Upper lobe of left lung (tissue), 6 donors: ENCODE data around the gene PLEKHG4. TPM values are rescaled to one million over a fixed set of nuclear protein-coding genes. Genes with fewer than 3 reads are reported as not detected.

Experiments
- ATAC-seq, 2 donors: fragments of 200-7000 bp; cut with Tn5 transposase; one replicate each; pipeline ENCODE4 v1.9.1; 2022; ENCODE audit warnings: mild to moderate bottlenecking in 2 of 2, moderate library complexity in 2 of 2; ENCODE audit not compliant: low FRiP score in 2 of 2
- DNase-seq, 2 donors: peaks; one replicate each; pipeline ENCODE4 v3.0.0-alpha.2; 2019 to 2020
- H3K27ac ChIP-seq, 4 donors: fragments of 200-600 bp; sonication (generic); one replicate each; pipeline ENCODE4 v1.5.1; 2016 to 2019
- H3K27me3 ChIP-seq, 4 donors: fragments of 200-600 bp; sonication (generic); one replicate each; pipeline ENCODE4 v1.5.1; 2017 to 2019
- H3K36me3 ChIP-seq, 4 donors: fragments of 200-600 bp; sonication (generic); one replicate each; pipeline ENCODE4 v1.5.1; 2016 to 2019
- H3K4me1 ChIP-seq, 4 donors: fragments of 200-600 bp; sonication (generic); one replicate each; pipeline ENCODE4 v1.5.1; 2018 to 2019
- H3K4me3 ChIP-seq, 4 donors: fragments of 200-600 bp; sonication (generic); one replicate each; pipeline ENCODE4 v1.5.1; 2017 to 2019; ENCODE audit warnings: mild to moderate bottlenecking in 2 of 4, moderate library complexity in 1 of 4
- H3K9me3 ChIP-seq, 4 donors: fragments of 200-600 bp; sonication (generic); one replicate each; pipeline ENCODE4 v1.5.1; 2018 to 2019
- CTCF ChIP-seq, 6 experiments: fragments of 450-650 bp in 4 of 6; fragments of 200-600 bp in 2 of 6; sonication (generic) in 2 of 6; IDR thresholded peaks; one replicate each; pipeline ENCODE4 v1.5.1; 2016 to 2019; ENCODE audit warnings: antibody characterized with exemption in 6 of 6
- EP300 ChIP-seq, 4 donors: sonication (generic); formaldehyde crosslinking; IDR thresholded peaks; one replicate each; pipeline ENCODE4 v1.5.1; 2017; ENCODE audit warnings: antibody characterized with exemption in 4 of 4, control low read depth in 2 of 4
- POLR2A ChIP-seq, 4 donors: fragments of 450-650 bp; IDR thresholded peaks; one replicate each; pipeline ENCODE4 v1.5.1; 2016 to 2017; ENCODE audit warnings: antibody characterized with exemption in 4 of 4, mild to moderate bottlenecking in 2 of 4
- POLR2AphosphoS5 ChIP-seq, 2 donors: sonication (generic); formaldehyde crosslinking; IDR thresholded peaks; one replicate each; pipeline ENCODE4 v1.5.1; 2017; ENCODE audit warnings: antibody characterized with exemption in 2 of 2
- WGBS, 2 donors: methylation state at CpG; one replicate each; pipeline ENCODE4 v1.1.5; 2017 to 2018; 5-methylcytosine and 5-hydroxymethylcytosine counted together
- total RNA-seq, 6 donors: library from RNA; depleted of rRNA in 4 of 6; stranded (reverse); fragments of >200 nt in 4 of 6; gene quantifications; one replicate each; pipeline versions ENCODE4 v1.1.0 to v1.2.1, GENCODE V29; 2016 to 2021
- donor health status: DM: no; HTN: no; CAD: no; lungs with moderate emphysema.
- donor health status: DM: no; HTN: yes; CAD: no; lungs with severe emphysema.

The PLEKHG4 gene
- total RNA-seq, 6 donors from 2014 or later: 13.4 to 39.8 (median 16.5) TPM

DNA sequence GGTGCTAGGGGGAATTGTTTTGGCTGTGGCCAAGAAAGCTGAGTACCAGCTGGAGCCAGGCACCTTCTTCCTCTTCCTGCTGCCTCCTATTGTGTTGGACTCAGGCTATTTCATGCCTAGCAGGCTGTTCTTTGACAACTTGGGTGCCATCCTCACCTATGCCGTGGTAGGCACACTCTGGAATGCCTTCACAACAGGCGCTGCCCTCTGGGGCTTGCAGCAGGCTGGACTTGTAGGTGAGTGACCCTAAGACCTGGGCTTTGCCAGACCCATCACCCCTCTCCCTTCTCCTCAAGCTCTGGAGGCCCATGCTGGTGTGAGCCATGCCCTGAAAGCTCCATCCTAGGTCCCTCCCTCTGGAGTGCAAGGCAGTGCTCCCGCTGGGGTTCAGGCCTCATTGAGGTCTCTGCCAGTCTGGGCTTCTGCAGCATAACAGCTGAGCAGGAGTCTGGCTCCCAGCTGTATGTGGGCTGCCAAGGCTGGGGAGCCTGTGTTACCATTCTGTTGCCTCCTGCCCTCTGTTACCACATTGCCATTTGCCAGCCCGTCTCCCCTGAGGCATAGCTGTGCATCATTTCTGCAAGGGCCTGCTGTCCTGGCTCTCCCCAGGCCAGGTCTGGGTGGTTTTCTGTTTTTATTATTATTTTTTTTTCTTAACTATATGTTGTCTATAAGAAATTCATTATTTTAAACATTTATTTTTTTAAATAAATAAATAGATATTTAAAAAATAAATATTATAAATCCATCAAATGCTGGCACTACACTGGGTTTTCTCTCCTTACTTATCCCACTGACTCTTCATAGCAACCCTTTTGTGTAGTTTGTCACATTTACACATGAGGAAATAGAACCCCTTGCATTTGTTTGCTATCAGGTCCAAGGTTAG, 26.5 kb upstream of the PLEKHG4 start:
- 93 to 94% methylated on average over 3 to 4 of the region's 4 CpGs for WGBS, 2 donors
- ATAC-seq (no peak), DNase-seq (no peak)
- Histone ChIP-seq H3K27me3 (peaks cover 0 to 6% (median 3%) of the 10 kb centered on the region in 4 donors), H3K4me3 (no peak overlapping the region), H3K4me1 (peaks cover 13 to 17% (median 14%) of the 10 kb centered on the region in 4 donors), H3K27ac (no peak overlapping the region), H3K9me3 (no peaks in the 10 kb centered on the region), H3K36me3 (no peaks in the 10 kb centered on the region)
- no peak for TF ChIP-seq POLR2A (IDR thresholded peaks at IDR 0.05)
- no peak for TF ChIP-seq CTCF (IDR thresholded peaks at IDR 0.05)
- TF ChIP-seq POLR2AphosphoS5 (IDR thresholded peaks at IDR 0.05): no peak
- TF ChIP-seq EP300 (IDR thresholded peaks at IDR 0.05): no peak

DNA sequence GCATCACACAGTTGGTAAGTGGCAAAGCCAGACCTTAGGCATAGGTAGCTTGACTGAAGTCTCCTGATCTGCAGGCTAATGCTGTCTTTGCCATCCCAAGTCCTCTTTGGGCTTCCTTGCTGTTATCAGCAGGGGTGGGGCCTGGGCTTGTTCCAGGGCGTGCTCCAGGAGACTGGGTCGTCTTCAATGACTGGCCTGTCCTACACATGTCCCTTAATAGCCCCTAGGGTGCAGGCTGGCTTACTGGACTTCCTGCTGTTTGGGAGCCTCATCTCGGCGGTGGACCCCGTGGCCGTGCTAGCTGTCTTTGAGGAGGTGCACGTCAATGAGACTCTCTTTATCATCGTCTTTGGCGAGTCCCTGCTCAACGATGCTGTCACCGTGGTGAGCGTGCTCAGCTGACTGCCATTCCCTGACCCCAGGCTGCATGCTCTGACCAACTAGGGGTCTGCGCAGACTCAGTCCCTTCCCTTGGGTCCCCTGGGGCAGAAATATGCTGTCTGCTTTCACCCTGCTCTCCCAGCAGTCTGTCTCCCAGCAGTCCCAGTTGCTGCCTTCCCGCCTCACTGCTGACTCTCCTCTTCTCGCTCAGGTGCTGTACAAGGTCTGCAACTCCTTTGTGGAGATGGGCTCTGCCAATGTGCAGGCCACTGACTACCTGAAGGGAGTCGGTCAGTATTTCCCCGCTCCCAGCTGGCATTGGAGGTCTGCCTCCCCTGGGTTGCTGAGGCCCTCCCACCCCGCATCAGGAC, 24.4 kb upstream of the PLEKHG4 start:
- TF ChIP-seq CTCF (IDR thresholded peaks at IDR 0.05) (no peak), POLR2A (IDR thresholded peaks at IDR 0.05) (no peak)
- Histone ChIP-seq H3K36me3 (no peaks in the 10 kb centered on the region), H3K4me1 (no peaks in the 10 kb centered on the region), H3K4me3 (no peak overlapping the region), H3K27ac (no peak overlapping the region), H3K27me3 (no peaks in the 10 kb centered on the region), H3K9me3 (no peaks in the 10 kb centered on the region)
- DNase-seq (no peak), ATAC-seq (no peak)
- 85 to 92% methylated on average over 11 to 14 of the region's 18 CpGs for WGBS, 2 donors

DNA sequence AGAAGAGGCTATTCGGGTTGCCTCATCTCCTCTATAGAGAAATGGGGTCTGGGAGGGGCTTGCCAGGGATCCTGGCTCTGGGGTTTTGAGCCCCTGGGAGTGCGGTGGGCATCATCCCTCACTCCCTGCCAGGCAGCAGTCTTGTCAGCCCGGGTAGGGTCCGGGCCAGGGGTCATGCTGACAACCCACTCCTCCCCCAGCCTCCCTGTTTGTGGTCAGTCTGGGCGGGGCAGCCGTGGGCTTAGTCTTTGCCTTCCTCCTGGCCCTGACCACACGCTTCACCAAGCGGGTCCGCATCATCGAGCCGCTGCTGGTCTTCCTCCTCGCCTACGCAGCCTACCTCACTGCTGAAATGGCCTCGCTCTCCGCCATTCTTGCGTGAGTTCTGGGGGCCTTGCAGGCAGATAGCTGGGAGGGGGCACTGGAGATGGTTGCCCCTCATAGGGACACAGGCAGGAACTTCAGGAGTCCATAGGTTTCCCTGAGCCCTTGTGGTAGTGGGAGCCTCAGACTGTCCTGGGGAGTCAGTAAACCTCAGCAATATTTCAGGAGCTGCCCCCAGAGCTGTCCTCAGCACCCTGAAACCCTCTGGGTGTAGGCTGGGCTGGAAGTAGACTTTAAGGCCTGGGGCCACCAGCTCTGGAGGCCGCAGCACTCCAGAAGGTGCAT, 23.6 kb upstream of the PLEKHG4 start:
- no peak overlapping the region for H3K4me3 ChIP-seq
- H3K36me3 ChIP-seq: no peaks in the 10 kb centered on the region
- no peak overlapping the region for H3K27ac ChIP-seq
- no peaks in the 10 kb centered on the region for H3K9me3 ChIP-seq
- ATAC-seq (no peak), DNase-seq (no peak)
- 93 to 94% methylated on average over 14 to 17 of the region's 17 CpGs for WGBS, 2 donors
- no peaks in the 10 kb centered on the region for H3K27me3 ChIP-seq
- no peaks in the 10 kb centered on the region for H3K4me1 ChIP-seq
- TF ChIP-seq POLR2A (IDR thresholded peaks at IDR 0.05) (no peak), CTCF (IDR thresholded peaks at IDR 0.05) (no peak), EP300 (IDR thresholded peaks at IDR 0.05) (no peak), POLR2AphosphoS5 (IDR thresholded peaks at IDR 0.05) (no peak)

DNA sequence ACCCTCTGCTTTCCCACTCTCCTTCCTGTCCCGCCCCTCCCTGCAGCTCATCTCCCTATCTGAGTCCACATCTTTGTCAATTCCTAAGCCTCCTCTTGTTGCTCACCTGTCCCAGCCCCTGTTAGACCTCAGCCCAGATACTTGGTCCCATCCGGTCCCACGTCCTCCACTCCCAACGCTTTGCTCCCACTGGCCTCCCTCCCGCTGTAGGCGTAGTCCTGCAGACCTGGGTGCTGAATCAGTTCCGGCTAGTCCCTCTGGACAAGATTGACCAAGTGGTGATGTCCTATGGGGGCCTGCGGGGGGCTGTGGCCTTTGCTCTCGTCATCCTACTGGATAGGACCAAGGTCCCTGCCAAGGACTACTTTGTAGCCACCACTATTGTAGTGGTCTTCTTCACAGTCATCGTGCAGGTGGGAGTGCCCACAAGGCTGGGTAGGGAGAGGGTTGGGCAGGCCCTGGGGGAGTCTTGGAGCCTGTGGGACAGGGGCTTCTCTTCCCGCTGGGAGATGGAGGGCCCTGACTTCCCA, 22.6 kb upstream of the PLEKHG4 start:
- Histone ChIP-seq H3K4me3 (no peak overlapping the region), H3K9me3 (no peaks in the 10 kb centered on the region), H3K36me3 (no peaks in the 10 kb centered on the region), H3K27ac (no peak overlapping the region), H3K27me3 (no peaks in the 10 kb centered on the region), H3K4me1 (no peaks in the 10 kb centered on the region)
- TF ChIP-seq POLR2AphosphoS5 (IDR thresholded peaks at IDR 0.05) (no peak), POLR2A (IDR thresholded peaks at IDR 0.05) (no peak), CTCF (IDR thresholded peaks at IDR 0.05) (no peak), EP300 (IDR thresholded peaks at IDR 0.05) (no peak)
- no peak for ATAC-seq
- WGBS, 2 donors: 91 to 98% methylated on average over 8 to 11 of the region's 11 CpGs
- DNase-seq: no peak
